Activated CD4-positive, alpha-beta T cell treated with anti-CD3 and anti-CD28 coated beads, Interleukin-10, Interleukin-2, amounts not matched to agents 100 ng/mL and 50 ng/mL, durations not matched to agents 16 hours and 8 hours (primary cell): ENCODE data around the gene CRTC3.
"Not testable (repeated sequence)": the region's sequence is repeated elsewhere in the genome, so short reads cannot be mapped to it uniquely, and the experiment has no call there.

ENCODE experiments used
- DNase-seq: peaks from one replicate; pipeline ENCODE4 v3.0.0-alpha.2; 2020

CRTC3 gene

GRCh38 chr15:90683371-90683770, 153.6 kb downstream of the CRTC3 start:
- no peak for DNase-seq

- DNase-seq, result no peak
Observed at GRCh38 chr15:90683876-90684275, 154.2 kb downstream of the CRTC3 start.

- no peak for DNase-seq
Observed at GRCh38 chr15:90684281-90684680, 154.6 kb downstream of the CRTC3 start.

- DNase-seq, result peak; percentile 29
Observed at GRCh38 chr15:90685591-90686434, 156.1 kb downstream of the CRTC3 start.

GRCh38 chr15:90686435-90687218, 156.9 kb downstream of the CRTC3 start:
- peak; percentile 93 for DNase-seq

GRCh38 chr15:90689326-90689961, 159.7 kb downstream of the CRTC3 start:
- not testable (repeated sequence) for DNase-seq

GRCh38 chr15:90690585-90690984, 160.9 kb downstream of the CRTC3 start:
- no peak for DNase-seq

GRCh38 chr15:90691369-90691768, 161.6 kb downstream of the CRTC3 start:
- DNase-seq, result no peak

GRCh38 chr15:90691982-90692773, 162.5 kb downstream of the CRTC3 start:
- no peak for DNase-seq
